ENCODE data around the gene HDAC10.
"Not testable (repeated sequence)": the region's sequence is repeated elsewhere in the genome, so short reads cannot be mapped to it uniquely, and the experiment has no call there.

The HDAC10 gene

DNA sequence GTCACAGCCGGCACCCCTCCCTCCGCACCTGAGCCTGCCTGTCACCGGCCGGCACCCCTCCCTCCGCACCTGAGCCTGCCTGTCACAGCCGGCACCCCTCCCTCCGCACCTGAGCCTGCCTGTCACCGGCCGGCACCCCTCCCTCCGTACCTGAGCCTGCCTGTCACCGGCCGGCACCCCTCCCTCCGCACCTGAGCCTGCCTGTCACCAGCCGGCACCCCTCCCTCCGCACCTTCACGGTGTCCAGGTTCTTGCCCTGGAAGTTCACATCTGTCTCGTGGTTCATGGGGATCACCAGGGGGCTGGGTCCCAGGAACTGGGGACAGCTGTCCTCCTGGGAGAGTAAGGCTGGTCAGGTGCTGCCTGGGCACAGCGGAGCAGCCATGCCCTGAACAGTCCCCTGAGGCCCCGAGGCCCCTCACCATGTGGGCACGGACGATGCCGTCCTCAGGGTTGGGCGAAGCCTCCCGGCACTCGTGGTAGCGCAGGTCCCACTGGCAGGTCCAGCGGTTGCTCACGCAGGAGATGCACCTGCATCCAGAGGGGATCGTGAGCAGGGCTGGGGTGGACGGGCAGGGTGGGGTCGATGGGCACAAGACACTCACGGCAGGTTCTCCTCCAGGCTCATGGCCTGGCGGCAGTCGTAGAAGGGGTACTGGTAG is 34.6 kb upstream of the HDAC10 start:
- no peak for DNase-seq (ENCODE audit: low read depth in 2 of 2)

DNA sequence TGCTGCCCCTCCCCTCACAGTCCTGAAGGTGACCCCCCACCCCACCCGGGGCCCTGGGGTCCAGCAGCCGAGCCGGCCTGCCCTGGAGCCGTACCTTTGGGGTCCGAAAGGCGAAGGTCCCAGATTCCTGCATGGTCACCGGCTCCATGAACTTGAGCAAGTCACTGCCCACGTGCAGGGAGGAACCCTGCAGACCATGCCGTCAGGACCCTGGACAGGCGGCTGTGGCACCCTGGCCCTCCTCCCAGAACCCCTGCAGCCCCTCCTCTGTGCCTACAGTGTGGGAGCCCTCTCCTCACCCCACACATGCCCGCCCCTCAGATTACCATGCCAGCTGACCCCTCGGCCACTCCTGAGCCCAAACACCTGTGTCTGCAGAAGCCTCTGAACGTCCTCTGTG is 33.4 kb upstream of the HDAC10 start:
- no peak for DNase-seq (ENCODE audit: low read depth in 2 of 2)

DNA sequence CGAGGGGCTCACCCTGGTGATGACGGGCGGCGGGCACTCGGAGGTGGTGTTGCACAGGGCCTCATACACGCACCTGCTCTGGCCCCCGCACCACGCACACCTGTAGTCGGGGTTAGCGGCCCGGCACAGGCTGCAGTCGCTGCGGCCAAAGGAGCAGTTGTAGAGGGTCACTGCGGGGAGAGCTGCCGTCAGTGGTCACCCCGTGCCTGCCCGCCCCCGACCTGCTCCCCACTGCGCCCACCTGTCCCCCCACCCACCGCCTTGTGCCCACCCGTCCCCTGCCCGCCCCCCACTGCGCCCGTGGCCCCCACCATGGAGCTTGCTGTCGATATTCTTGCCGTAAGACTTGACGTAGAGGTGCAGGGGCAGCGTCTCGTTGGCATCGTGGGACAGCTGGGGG is 32.8 kb upstream of the HDAC10 start:
- DNase-seq (ENCODE audit: low read depth in 2 of 2) = no peak

DNA sequence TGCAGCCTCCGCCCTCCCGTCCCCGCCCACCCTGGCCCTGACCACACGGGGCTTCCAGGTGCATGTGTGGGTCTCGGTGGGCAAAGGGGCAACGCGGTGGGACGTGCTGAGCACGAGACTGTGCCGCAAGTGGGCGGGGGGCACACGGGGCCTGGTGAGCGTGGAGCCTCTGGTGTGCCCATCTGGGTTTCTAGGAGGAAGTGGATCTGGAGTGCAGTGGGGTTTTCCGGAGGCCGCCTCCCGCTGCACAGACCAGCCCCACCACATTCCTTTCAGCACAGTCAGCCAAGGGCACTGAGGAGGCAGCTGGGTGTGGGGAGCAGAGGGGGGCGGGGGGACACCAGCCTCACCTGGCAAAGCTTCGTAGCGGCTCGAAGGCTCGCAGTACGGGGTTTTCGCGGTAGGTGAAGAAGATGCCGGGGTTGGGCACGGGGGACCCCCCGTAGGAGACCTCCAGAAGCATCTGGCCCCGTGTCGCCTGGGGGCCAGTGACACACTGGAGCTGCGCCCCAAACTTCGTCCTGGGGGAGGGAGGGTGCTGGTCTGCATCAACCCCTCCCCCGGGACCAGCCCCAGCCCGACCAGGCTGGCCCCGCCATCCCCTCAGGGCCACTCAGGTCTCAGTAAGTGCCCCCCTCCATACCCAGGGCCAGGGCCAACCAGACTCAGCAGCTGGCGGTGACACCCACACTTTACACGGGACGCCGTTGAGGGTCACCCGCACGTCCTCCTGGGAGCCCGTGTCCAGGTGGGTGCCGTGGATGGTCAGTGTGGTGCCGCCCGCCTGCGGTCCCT is 31.5 kb upstream of the HDAC10 start:
- no peak for DNase-seq (ENCODE audit: low read depth in 2 of 2)

DNA sequence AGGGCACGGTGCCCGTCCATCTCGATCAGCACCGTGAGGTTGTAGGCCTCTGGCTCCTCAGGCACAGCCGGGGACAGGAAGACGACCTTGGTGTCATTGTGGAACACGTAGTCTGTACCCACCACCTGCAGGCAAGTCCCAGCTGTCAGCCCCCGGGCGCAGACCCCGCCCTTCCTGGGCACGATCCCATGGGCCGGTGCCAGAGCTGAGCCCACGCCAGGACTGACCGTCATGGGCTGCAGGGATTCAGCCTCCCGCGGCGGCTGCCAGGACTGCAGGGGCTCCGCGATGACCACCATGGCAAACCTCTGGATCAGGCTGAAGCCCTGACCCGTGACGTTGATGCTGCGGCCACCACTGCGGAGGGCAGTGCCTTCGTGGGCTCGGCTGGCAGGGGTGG is 30.9 kb upstream of the HDAC10 start:
- DNase-seq (ENCODE audit: low read depth in 2 of 2) = no peak

DNA sequence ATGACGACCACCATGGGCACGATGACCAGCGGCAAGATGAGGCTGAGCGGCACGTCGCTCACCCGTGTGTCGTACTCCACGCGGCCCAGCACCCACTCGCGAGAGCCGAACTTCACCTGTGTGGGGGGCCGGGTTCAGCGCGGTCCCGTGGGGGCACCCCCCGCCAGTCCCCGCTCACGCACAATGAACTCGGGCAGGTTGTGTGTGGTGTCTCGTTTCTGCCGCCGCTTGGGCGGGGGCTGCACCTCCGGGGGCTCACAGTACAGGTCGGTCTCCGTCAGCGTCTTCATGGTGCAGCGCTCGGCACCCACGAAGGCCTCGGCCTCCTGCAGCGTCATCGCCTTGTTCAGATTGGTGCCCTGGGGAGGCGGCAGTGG is 30.3 kb upstream of the HDAC10 start:
- no peak for DNase-seq (ENCODE audit: low read depth in 2 of 2)

DNA sequence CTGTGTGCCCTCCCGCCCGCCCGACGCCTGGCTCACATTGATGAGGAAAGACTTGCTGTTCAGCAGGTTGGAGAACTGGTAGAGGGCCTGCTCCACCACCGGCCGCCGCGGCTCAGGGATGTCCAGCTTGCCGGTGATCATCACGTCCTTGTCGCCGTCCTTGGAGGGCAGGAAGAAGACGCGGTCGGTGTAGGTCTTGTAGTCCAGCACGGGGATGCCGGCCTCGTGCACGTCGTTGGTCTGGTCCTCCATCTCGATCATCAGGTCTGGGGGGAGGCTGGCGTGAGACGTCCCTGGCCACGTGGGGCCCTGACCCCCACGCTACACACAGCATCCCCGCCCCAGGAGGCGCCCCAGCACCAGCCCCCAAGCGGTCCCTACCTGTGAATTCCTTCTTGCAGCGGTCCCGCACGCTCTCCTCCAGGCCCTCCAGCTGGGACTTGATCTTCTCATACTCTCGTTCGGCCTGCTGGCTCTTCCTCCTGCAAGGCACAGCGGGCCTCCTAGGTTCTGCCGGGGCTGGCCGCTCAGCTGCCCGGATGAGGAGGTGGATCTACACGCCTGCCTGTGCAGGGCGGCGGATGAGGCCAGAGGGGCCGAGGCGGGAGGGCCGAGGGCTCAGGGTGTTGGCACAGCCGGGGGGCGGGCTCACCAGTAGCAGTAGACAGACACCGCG is 29.8 kb upstream of the HDAC10 start:
- no peak for DNase-seq (ENCODE audit: low read depth in 2 of 2)

DNA sequence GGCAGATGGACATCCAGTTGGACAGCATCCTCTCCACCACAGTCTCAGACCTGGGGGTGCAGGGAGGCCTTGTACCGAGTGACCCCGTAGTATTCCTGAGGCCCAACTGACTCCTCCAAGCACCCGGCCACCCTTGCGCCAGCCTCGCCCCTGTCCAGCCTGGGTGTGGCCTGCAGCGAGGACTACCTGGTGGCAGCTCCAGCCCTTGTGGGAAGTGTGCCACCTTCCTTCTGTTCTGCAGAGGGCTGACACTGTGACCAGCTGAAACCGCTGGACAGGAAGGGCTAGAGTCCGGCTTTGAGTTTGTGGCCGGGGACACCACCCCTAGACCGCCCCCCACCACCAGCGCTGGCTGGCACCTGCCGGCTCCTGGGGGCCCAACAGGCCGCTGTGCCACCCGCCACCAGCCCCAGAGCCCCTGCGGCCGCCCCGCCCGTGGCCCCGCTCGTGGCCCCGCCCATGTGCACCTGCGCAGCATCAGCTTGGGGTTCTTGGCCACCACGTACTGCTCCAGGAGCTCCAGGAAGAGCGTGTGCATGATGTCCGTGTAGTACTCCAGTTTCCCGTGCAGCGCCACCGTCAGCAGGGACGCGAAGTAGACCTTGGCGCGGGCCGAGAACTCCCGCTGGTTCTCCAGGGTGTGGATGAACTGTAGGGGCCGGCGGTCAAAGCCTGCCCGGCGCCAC is 29.1 kb upstream of the HDAC10 start:
- no peak for DNase-seq (ENCODE audit: low read depth in 2 of 2)

DNA sequence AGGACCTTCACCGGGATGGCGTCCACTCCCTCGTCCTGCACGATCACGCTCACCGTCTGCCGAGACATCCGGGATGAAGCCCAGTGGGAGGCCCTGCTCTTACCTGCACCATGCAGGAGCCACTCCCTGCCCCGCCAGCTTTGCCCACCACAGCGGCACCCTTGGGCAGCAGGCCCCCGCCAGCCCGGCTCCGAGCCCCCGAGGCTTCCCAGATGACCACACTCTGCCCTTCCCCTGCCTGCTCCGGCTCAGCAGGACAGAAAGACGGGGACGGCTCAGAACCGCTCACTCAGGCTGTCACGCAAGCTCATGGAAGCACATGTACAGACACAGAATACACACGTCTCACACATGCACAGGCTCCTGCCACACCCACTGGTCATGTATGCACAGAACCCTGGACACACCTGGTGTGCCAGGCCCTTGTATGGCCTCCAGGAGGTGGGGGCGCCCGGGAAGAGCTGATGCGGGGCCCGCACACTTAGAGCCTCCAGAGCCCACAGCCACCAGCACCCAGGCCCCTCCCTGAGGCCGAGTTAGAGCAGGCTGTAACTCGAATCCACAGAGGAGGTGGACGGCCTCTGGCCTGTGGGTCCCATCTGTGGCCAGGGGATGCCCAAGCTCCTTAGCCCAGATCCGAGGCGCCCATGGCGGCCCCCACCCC is 28.0 kb upstream of the HDAC10 start:
- no peak for DNase-seq (ENCODE audit: low read depth in 2 of 2)

DNA sequence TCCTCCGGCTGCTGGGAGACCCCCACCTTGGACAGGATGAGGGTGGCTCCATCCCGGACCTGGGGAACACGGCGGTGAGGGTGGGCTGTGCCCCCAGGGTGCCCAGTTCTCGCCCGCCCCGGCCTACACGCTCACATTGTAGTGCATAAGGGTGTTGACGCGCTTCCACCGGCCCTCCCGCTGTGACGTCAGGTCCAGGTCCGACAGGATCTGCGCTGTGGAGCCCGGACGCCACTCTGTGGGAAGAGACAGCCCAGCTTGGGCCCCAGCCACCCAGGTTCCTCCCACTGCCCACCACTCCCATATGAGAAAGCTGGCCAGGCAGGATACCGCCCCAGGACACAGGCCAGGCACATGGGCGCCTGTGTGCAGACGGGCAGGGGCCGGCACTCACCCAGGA is 27.4 kb upstream of the HDAC10 start:
- DNase-seq (ENCODE audit: low read depth in 2 of 2) = no peak

DNA sequence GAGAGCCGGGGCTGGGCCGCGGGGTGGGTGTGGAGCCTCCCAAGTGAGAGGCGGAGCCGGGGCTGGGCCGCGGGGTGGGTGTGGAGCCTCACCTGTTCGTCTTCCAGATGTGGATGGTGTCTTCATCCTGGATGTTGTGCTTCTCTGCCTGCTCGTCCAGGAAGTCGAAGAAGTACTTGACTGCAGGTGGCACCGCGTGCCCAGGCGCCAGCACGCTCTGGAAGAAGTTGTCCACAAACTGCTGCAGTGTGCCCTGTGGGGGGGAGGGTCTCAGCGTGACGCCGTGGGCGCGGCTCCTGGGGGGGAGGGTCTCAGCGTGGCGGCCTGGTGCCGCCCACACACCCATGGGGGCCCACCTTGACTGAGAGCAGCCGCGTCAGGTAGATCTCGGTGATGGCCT is 26.7 kb upstream of the HDAC10 start:
- no peak for DNase-seq (ENCODE audit: low read depth in 2 of 2)

DNA sequence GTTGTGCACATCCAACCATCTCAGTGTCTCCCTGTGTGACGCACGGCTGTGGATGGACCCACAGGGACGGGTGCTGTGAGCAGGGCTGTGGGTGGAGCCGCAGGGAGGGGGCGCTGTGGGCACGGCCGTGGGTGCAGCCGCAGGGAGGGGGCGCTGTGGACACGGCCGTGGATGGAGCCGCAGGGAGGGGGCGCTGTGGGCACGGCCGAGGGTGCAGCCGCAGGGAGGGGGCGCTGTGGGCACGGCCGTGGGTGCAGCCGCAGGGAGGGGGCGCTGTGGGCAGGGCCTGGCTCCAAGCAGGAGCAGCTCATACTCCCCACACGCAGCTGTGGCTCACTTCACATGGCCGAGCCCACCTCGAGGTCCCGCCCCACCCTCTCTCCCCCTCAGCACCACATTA is 25.1 kb upstream of the HDAC10 start:
- DNase-seq (ENCODE audit: low read depth in 2 of 2) = no peak

DNA sequence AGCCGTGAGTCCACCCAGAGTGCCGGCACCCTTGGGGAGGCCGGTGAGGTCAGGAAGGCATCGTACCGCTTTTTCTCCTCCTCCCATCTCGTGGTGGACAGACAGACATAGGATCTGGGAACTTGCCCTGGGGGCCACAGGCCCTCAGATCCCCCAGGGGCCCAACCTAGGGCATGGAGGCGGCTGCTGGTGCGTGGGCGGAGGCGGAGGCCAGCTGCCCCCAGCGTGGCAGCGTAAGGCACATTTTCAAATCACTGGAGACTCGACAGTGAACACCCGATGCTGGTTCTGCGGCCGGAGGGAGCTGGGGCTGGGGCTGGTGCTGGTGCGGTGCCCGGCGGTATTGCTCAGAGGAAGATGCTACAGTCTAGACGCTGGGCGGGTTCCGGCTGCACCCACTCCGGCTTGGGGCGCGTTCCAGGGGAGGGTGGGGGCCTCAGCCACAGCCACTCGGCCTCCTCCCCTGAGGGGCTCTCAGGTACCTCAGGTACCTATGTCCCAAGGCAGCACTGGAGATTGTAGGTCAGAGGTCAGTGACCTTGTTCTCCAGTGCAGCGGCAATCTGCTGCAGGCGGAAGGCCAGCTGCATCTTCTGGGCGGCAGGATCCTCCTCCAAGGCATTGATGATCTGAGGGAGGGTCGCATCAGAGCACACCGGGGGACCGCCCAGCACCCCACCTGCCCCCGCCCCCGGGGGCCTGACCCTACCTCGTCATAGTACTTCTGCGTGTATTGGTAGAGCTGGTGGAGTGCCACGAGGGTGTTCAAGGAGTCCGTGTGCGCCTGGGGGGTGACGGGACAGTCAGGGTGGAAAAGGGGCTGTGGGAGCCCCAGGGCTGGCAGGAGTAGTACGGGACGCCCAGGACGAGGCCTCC is 24.4 kb upstream of the HDAC10 start:
- DNase-seq (ENCODE audit: low read depth in 2 of 2) = no peak

DNA sequence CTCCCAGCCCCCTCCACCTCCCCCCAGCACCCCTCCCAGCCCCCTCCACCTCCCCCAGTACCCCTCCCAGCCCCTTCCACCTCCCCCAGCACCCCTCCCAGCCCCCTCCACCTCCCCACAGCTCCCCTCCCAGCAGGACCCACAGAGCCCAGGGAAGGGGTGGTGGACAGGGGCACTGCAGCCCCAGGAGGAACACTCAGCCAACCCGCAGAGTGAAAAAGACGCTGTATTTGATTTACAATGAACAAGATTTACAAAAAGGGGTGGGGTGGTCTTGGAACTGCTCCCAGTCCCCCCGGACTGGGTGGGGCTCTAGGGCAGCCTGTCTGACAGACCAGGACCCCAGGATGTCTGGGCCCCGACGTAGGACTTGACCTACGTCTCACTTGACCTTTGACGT is 23.7 kb upstream of the HDAC10 start:
- no peak for DNase-seq (ENCODE audit: low read depth in 2 of 2)

DNA sequence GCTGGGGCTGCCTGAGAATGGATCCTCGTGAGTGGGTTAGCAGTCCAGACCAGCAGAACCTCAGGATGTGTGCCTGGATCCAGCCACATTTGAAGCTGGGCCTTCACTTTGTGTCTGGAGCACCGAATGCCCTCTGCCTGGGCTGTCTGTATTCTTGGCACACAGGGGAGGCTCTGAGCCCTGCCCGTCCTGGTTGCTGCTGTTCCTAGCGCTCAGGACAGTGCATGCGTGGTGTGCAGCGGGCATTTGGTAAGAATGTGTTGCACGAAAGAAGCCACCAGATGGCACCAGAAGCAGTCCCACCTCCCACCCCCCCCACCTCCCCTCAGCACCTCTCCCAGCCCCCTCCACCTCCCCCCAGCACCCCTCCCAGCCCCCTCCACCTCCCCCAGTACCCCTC is 23.2 kb upstream of the HDAC10 start:
- no peak for DNase-seq (ENCODE audit: low read depth in 2 of 2)

DNA sequence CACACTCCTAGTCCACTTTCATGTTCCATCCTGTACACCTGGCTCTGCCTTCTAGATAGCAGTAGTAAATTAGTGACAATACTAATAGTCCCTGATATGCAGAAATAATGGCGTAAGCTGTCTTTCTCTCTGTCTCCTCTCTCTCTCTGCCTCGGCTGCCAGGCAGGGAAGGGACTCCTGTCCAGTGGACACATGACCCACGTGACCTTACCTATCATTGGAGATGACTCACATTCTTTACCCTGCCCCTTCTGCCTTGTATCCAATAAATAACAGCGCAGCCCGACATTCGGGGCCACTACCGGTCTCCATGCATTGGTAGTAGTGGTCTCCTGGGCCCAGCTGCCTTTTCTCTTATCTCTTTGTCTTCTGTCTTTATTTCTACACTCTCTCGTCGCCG is 22.7 kb upstream of the HDAC10 start:
- DNase-seq (ENCODE audit: low read depth in 2 of 2) = not testable (repeated sequence)

DNA sequence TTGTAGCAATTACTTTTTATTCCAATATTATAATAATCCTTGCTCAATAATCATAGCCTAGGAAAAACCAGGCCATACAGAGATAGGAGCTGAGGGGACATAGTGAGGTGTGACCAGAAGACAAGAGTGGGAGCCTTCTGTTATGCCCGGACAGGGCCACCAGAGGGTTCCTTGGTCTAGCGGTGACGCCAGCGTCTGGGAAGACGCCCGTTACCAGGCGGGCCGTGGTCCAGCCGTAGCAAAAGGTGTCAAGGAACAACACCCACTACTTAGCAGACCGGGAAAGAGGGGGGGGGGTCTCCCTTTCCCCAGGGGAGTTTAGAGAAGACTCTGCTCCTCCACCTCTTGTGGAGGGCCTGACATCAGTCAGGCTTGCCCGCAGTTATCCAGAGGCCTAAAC is 22.3 kb upstream of the HDAC10 start:
- not testable (repeated sequence) for DNase-seq (ENCODE audit: low read depth in 2 of 2)

DNA sequence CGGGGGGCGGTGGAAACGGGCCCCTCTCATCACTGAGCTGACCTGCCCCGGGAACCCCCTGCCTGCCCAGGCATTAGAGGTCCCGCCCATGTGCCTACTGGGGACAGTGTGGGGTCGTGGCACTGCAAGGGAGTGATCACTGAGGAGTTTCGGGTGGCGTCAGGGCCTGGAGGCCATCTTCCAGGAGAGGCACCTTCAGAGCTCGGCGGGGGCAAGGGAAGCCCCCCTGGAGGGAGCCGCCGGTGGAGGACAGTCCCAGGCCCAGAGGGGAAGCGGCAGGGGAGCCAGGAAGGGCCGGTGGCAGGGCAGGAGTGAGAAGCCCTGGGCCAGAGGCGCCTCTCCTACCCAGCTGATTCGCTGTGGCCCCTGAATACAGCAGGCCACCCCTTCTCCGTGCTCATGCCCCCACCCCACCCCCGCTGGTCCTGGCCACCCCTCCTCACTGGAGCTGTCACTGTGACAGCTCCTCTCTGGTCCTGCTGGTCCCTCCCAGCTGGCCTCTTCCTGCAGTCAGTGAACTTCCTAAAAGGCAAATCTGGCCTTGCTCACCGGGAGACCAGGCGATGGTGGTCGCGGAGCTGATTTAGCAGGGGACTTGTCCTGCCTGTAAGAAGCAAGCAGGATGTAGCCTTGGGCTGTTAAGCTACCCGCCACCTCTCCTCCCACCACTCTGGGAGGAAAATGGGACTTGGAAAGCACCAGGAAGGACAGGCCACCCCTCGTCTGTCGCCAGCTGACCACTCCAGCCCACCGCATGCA is 21.2 kb upstream of the HDAC10 start:
- no peak for DNase-seq (ENCODE audit: low read depth in 2 of 2)

DNA sequence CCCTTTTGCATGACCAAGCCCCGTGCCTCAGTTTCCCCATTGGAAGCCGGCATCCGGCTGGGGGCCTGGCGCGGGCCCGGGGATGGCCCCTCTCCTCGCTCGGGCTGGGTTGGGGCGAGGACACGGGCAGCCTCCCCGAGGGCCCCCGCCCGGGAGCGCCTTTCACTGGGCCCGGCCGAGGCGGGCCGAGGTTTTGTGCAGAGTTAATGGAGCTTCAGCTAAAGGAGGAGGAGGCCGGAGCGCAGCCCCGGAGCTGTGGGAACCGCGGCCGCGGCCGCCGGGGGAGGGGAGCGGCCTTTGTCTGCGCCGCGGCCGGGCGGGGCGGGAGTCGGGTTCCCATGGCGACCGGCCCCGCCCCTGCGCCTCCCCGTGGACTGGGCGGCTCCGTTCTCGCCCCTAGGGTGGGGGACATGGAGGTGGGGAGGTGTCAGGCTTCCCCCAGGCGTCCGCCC is 20.5 kb upstream of the HDAC10 start:
- DNase-seq (ENCODE audit: low read depth in 2 of 2) = no peak
